ENCODE results near the gene TIMP4.

TIMP4 gene

DNA sequence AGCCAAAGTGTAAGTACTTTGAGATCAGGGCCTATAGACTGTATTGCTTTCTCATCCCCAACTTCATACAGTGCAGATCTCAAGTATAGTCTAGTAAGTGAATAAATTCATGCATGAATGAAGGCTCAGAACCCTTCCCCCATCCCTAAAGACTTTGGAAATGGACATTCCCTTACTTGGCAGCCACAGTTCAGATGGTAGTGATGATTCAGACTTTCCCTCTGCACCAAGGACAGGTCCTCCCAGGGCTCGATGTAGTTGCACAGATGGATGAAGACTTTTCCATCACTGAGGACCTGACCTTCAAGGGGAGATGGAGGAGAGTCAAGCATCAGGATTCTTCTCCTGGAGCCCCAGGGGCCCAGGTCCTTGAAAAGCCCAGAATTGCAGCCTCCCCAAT is 4.6 kb downstream of the TIMP4 start:
- Histone ChIP-seq H3K27ac (no peak overlapping the region), H3K4me3 (no peak overlapping the region)

DNA sequence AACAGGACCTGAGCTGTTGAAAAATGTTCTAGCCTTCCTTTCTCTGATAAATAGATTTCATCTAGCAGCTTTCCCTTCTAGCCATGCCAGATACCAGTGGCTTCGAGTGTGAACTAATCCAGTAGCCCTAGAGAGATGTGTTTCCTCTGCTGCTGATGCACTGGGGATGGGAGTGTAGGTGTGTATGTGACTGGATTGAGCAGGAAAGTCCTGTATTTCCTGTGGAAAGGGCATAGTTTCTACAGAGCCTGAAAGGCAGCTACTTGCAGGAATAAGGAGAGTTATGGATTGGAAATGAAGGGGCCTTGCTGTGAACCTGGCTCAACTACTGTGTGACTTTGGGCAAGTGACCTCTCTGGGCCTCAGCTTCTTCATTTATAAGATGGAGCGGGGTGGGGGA is 8.6 kb downstream of the TIMP4 start:
- no peak overlapping the region for H3K27ac ChIP-seq
- no peak overlapping the region for H3K4me3 ChIP-seq

DNA sequence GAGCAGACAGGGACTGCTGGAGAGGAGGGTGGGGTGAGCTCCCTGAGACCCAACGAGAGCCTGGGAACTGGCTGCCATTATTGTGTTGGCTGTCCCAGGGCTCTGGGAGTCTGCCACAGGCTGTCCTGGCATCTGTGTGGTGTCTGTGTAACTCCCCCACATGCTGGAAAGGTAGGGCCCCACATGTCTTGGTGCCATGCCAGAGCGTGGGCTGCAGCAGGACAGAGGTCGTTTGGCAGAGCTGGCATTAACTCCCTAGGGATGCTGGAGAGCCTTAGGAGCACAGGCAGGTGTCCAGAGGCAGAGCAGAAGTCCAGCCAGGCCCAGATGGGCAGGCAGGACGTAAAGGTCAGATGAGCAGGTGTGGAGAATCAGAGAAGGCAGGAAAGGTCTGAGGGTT is 9.7 kb downstream of the TIMP4 start:
- H3K27ac ChIP-seq, result no peak overlapping the region
- no peak overlapping the region for H3K4me3 ChIP-seq

DNA sequence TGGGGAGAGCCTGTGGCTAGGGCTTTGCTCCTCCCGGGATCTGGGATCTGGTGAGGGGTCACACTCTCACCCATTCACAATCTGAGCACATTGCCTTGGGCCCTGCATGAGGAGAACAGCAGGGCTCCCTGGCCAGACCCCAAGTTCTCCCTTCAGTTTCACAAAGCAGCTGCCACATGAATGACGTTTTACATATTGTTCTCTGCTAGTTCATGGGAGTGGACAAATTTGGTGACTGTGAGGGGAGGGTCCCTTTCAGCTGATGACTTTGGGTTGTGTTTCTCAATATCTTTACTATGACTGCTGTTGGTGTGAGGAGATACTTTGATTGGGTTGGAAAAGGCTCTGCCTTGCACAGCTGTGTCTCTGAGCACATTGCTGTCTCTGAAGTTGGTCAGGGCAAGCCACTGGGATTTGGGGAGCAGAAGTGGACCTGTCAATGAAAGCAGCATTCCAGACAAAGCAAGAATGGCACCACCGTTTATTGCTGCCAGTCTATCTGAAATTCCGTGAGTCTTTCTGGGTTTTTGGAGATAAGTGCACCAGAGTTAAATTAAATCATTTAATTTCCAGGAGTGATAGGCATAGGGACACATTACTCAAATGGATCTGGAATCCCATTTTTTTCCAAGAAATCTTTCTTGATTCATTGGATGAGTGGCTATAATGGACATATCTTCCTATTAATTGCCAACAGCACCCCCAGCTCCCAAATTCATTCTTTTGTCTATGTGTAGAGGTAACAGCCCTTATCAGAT is 10.3 kb downstream of the TIMP4 start:
- Histone ChIP-seq H3K4me3 (no peak overlapping the region), H3K27ac (no peak overlapping the region)

DNA sequence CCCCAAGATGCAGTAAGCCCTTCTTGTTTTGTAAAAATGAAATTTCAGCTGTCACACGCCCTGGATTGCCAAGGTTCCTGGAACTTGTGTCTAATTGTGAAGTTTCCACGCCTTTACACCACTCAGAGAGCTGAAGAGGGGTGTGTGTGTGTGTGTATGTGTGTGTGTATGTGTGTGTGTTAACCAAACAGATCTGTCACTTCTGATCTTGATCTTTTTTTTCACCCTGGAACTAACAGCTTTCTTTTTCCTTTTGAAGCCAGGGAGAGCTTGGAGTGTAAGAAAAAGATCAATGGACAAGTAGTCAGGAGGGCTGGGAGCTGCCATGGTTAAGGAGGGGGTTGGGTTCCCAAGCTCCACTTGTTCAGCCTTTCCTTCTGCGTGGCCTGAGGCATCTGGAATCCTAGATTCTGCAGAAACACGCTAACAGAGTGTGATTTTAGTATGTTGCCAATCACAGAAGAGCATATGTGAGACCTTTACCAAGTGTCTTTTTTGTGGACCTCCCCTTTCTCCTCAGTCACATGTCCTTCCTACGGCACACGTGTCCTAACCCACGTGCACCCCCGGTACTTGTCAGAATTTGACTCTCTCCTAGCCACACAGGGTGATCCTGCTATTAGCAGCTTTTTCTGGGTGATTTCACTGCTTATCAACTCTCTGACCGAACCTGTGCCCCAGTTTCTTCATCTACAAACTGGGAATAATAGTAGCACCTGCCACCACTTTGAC is 11.5 kb downstream of the TIMP4 start:
- peak overlapping the region in 1 of 21 experiments; percentile 3 for H3K27ac ChIP-seq
- H3K4me3 ChIP-seq, result no peak overlapping the region

DNA sequence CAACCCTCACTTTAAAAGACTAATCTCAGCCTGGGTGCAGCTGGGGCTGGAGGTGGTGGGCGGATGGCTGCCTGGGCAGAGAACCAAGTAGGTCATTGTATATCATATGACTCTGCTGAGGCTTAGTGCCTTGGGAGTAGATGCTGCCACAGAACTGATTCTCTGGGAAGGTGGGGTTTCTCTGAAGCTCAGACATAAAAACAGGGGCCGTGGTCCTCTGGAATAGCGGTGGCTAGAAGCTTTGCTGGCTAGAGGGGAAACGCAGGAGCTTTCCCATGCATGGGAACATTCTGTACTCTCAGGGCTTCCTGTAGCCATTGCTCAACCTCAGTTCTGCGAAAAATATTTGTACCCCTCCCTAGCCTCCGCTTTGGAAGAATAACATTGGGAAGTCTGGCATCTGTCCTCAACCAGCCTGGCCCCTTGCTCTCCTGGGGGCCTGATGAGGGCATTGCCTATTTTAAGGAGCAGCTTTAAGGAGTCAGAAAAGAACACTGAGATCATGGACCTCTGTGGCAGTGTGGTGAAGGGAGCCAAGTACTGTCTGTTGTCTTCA is 14.7 kb downstream of the TIMP4 start:
- Histone ChIP-seq H3K27ac (peak overlapping the region in 10 of 21 experiments; percentile 19 to 75 (median 53)), H3K4me3 (no peak overlapping the region)

DNA sequence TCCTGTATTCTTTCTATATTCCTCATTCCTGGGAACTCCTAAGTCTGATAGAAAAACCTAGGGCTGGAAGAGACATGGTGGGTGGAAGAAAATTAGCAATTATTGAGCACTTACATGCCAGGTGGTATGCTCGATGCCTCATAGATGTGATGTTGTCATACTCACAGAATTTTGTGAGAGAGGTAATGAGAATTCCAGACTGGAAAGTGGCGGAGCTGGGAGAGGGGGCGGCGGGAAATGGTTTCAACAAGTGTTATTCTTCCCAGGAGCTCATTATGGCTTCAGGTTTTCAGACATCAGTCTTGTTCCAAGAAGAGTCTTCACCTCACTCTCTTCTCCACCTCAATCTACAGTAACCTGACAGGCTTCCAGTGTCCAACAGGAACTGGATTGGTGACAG is 16.2 kb downstream of the TIMP4 start:
- Histone ChIP-seq H3K27ac (peak overlapping the region in 1 of 21 experiments; percentile 25), H3K4me3 (no peak overlapping the region)

DNA sequence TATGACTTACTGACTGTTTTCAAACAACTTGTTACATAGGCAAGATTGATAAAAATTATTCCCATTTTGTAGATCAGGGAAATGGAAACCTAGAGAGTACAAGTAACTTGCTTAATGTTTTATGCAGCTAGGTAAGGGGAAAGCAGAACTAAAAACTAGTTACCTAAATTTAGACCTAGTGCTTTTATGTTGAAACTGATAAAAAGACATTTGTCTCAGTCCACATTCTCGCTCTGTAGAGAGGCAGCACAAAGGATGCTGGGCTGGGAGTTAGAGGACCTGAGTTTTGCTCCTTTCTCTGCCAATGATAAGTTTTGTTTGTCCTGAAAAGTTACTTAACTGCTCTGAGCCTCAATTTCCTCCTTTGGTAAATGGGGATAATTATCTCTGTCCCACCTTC is 17.4 kb downstream of the TIMP4 start:
- no peak overlapping the region for H3K4me3 ChIP-seq
- H3K27ac ChIP-seq, result no peak overlapping the region

DNA sequence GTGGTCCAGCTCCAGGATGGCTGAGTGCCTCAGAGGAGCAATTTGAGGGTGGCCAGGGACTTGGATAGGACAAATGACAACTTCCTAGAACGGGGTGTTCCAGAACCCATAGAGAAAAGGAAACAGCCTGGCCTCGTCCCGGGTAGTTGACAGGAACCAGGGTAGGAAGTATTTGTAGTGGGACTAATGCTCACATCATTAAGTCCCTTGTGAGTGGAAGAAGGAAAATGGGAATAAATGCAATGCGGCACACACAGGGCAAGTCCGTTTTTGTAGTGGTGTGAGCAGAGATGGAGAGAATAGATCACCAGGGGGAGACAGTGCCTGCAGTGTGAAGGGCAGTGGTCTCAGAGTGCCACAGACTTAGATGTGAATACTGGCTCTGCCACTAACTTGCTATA is 19.6 kb downstream of the TIMP4 start:
- no peak overlapping the region for H3K4me3 ChIP-seq
- peak overlapping the region in 1 of 21 experiments; percentile 5 for H3K27ac ChIP-seq

DNA sequence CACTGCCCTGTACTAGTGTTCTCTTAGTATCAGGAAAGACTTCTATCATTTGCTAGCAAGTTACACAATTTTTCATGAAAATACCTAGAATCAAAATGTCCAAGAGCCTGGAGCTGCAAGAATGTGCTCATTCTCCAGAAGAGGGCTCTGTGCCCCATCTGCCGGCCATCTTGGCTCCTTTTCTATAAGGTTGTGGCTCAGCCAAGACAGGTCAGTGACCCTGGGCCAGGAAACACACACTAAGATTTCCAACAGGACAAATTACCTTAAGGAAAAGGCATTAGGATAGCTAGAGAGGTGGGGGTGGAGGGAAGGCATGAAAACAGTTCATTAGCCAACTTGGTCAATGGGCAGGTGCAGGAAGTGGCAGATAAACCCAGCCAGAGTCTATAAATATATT is 20.7 kb downstream of the TIMP4 start:
- H3K27ac ChIP-seq, result peak overlapping the region in 1 of 21 experiments; percentile 6

DNA sequence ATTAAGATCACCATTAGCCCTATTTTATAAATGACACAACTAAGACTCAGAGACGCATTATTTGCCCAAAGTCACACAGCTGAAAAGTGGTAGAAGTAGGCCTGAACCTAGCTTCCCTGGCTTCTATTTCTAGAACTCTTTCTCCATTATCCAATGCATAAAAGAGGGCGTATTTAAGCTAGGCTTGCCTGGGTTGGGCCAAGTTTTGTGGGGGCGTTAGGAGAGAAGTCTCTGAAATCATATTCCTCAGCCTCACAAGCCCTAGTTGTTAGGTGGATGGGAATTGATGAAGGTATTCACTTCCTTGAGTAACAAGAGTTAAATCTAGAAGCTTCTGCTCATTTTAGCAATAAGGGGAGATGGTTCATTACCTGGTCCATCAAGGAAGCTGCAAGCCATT is 22.3 kb downstream of the TIMP4 start:
- no peak overlapping the region for H3K4me3 ChIP-seq
- no peak overlapping the region for H3K27ac ChIP-seq

More for the DNA sequence above, 20.7 kb downstream of the TIMP4 start:
- no peak overlapping the region for H3K4me3 ChIP-seq

DNA sequence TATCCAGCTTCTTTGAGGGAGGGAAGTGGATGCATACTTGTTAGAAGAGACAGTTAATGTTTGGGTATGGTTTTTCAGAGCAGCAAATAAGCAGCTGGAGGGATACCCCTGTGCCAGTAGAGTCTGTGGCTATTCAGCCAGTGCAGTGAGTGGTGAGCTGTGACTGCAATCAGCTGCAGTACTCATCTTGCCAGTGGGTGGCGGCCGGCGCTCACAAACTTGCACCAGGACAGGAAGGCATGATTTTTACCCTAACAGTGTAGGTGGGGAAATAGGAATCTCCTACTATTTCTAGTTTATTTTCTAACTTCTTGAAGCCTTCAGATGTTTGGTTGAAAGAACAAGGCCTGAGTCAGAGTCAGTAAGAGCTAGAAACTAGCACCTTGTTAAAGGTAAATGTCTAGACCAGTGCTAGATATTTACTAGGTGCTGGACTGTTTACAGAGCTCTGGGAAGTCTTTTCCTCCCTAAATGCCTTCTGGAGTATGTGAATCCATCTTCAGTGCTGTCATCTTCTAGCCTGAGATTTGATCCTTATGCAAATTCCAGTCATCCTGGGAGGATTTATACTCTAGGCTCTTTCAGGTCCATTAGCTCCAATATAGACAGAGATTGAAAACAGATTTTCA is 23.6 kb downstream of the TIMP4 start:
- Histone ChIP-seq H3K4me3 (no peak overlapping the region), H3K27ac (no peak overlapping the region)

DNA sequence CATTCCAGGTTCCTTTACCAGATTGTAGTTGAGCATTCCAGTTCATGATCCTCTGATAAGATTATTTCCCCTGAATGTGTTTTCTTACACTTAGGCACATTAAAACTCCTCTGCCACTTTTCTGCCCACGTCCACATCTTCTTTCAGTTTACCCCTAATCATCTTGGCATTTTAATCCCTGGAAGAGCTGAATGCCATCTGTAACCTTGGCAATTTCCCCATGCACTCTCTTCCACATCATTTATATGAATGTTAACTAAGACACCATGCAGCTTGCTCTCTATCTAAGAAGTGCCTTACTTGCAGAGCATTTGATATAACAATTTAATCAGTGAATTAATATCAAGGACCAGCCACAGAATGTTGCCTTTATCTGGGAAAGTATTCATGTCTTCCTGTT is 25.8 kb downstream of the TIMP4 start:
- H3K4me3 ChIP-seq, result no peak overlapping the region
- H3K27ac ChIP-seq, result no peak overlapping the region

DNA sequence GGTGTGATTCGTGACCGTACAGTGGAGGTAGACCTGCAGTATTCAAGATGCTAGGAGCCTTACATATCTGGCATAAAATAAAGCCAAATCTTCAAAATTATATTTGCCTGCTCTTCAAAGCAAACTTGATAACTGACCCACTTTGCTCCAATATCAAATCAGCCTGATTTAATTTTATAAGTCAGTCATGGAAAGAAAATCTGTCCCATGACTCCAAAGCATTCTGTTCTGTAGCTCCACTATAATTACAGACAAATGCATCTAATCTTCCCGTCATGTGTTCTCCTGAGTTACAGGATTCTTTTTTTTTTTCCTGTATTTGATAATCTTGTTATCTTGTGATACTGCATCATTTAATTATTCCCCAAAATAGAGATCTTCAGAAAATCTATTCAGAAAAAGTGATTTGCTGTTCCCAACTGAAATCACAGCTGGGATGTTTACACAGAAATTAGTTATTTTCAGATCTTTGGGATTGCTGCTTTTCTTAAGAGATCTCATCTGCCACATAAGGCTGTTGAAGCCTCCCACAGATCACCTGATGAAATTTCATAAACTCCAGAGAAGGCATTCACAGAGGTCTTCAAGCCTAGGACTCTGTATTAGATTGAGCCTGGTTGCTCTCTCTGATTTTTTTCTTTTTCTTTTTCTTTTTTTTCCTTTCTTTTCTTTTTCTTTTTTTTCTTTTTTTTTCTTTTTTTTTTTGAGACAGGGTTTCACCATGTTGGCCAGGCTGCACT is 27.2 kb downstream of the TIMP4 start:
- Histone ChIP-seq H3K4me3 (no peak overlapping the region), H3K27ac (no peak overlapping the region)

DNA sequence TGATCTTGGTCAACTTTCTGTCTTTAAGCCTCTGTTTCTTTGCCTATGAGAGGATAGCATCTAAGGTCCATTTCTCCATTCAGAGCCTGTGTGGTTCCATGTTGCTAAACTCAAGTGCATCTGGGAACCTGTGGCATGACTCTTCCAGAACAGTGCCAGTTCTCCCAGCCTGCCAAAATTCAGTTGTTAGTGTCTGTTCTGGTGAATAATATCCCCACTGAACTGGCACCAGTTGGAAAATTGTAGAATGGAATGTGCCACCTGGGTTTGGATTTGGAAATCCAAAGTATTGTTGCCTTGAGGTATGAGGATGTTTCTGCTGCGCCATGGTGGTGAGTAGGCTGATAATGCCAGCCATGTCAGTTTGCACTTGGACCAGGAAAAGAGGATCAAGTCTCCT is 31.3 kb downstream of the TIMP4 start:
- Histone ChIP-seq H3K4me3 (no peak overlapping the region), H3K27ac (no peak overlapping the region)

DNA sequence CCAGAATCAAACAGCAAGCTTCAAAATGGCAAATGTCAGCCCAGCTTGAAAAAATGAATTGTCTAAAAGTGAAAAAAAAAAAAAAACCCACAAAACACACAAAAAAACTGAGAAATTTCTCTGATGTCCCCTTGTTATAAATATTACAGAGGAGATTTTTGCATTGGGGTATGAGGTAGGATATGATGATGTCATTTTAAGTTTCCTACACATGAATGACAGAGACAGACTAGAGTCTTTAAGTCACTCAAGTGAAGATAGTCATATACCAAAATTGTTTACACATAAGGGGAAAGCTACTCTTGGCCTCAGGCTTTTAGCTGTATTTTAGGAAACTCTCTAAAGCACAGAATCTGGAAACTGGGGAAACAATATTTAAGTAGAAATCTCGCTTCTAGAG is 32.9 kb downstream of the TIMP4 start:
- H3K4me3 ChIP-seq, result no peak overlapping the region
- H3K27ac ChIP-seq, result no peak overlapping the region

DNA sequence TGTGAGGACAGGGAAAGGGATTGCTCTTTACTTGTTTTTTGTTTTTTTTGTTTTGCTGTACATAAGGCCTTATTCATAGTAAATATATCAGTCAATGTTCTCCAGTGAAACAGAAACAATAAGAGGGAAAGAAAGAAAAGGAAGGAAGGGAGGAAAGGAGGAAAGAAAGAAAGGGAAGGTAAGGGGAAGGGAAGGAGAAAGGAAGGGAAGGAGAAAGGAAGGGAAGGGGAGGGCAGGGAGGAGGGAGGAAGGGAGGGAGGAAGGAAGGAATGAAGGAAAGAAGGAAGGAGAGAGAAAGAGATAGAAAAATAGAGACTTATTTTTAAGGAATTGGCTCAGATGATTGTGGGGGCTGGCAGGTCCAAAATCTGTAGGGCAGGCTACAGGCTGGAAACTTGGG is 37.2 kb downstream of the TIMP4 start:
- no peak overlapping the region for H3K4me3 ChIP-seq

DNA sequence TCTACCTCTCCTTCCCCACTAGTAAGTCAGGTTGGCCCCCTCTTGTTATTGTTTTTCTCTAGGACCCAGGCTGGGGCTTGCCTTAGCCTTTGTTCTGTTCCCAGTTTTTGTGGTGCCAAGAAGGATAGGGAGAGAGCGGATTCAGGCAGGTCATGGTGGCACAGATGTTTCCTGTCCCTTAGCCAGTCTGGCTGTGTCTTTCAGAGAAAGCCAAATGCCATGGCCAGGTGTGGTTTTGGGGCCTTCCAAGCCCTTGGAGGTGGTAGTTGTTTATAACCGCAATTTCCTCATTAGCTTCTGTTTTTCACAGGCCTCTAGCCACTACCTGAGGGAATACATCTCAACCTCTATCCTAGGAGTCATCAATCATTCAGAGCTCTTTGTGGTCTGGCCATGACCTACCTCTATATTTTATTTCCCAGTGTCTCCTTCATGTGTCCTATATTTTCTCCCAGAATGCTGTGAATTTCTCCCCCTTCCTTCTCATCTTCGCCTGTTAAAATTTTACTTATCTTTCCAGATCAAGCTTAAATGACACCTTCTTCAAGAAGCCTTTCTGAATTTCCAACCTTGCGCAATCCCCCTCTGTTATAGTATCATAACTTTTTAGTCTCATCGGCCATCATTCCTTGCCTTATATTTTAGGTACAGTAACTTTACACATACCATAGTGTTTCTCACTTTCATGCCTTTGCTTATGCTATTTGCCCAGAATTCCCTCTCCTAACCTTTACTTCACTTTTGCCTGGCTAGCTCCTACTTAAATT is 38.2 kb downstream of the TIMP4 start:
- no peak overlapping the region for H3K4me3 ChIP-seq
- no peak overlapping the region for H3K27ac ChIP-seq

More for the DNA sequence above, 37.2 kb downstream of the TIMP4 start:
- no peak overlapping the region for H3K27ac ChIP-seq

DNA sequence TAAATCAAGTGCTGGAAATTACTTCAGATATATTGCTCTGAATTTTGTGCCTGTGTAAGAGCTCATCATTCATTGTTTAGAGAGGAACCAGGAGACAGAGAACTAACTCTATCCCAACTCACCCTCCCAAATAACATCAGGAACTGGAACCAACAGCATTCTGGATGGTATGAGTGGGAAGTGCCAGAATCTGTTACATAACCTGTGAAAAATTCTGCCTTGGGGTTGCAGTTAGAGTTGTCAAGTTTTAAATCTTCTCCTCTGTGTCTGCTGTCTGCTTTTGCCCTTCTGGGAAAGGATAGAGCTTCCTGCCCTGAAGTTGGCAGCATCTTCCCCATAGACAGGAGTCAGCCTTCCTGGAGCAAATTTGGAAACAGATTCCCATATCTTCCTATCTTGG is 41.2 kb downstream of the TIMP4 start:
- H3K27ac ChIP-seq, result no peak overlapping the region
- no peak overlapping the region for H3K4me3 ChIP-seq
